K562 (cell line): ENCODE measurements around the gene EGFL7. TPM values are rescaled to one million over a fixed set of nuclear protein-coding genes. Genes with fewer than 3 reads are reported as not detected.

ENCODE experiments used
- ATAC-seq: fragments of 200-7000 bp; cut with Tn5 transposase; 3 replicates; pipeline ENCODE4 v1.9.1; 2020; ENCODE audit warnings: moderate library complexity
- BruUV-seq: library from RNA; stranded (reverse); fragments of 400-500 nt; replicated peaks from 2 replicates; lab custom pipeline; 2021; lab: Mats Ljungman, UMichigan
- CTCF ChIA-PET: fragments of 300-600 bp; formaldehyde crosslinking; extraction: SDS; loops from one replicate; lab custom pipeline; 2021; ENCODE audit warnings: low intra/inter-chr PET ratio; lab: Yijun Ruan, JAX
- POLR2A ChIA-PET: fragments of 300-600, 350-650 bp; sonication (Branson Sonifier 250); formaldehyde crosslinking; extraction: SDS; loops from one replicate; lab custom pipeline; 2021; ENCODE audit warnings: antibody characterized with exemption, inconsistent platforms; lab: Yijun Ruan, JAX
- DNase-seq, 4 experiments: peaks; one replicate each; pipeline versions ENCODE4 v3.0.0 to v3.0.0-alpha.2; 2011 to 2018; ENCODE audit warnings: low spot score in 3 of 4, mixed read lengths in 3 of 4; ENCODE audit errors: extremely low read depth in 1 of 4
- FAIRE-seq: peaks from 2 replicates; lab custom pipeline; 2011; peaks lifted over from hg19 to GRCh38; lab: Jason Lieb, UNC
- H2AFZ ChIP-seq: 2 replicates; pipeline ENCODE4 v1.6.0; 2011; ENCODE audit warnings: low read depth, low read length, control low read depth, inconsistent platforms
- H3K27ac ChIP-seq: fragments of 200-600 bp; 3 replicates; pipeline ENCODE4 v1.8.0; 2011; ENCODE audit warnings: low read depth, mild to moderate bottlenecking, control low read depth, inconsistent platforms, low read length, moderate library complexity, mixed read lengths; ENCODE audit errors: extremely low read depth
- H3K27me3 ChIP-seq, 2 experiments: fragments of 300-600 bp in 1 of 2; 2 replicates in 1 of 2; 3 replicates in 1 of 2; pipeline versions ENCODE4 v1.6.0 to v1.8.0; 2011; ENCODE audit warnings: inconsistent platforms in 2 of 2, low read length in 2 of 2, mild to moderate bottlenecking in 1 of 2, mixed read lengths in 1 of 2, moderate library complexity in 1 of 2; ENCODE audit not compliant: control insufficient read depth in 2 of 2, insufficient read depth in 2 of 2
- H3K36me3 ChIP-seq: fragments of 300-600 bp; 3 replicates; pipeline ENCODE4 v1.8.0; 2011; ENCODE audit warnings: mild to moderate bottlenecking, low read length, inconsistent platforms; ENCODE audit not compliant: control insufficient read depth, insufficient read depth
- H3K4me1 ChIP-seq, 2 experiments: fragments of 200-600 bp in 1 of 2; replicated peaks in 1 of 2; 2 replicates in 1 of 2; 3 replicates in 1 of 2; pipeline versions ENCODE4 v1.5.1 to v1.8.0; 2011; ENCODE audit warnings: inconsistent platforms in 2 of 2, low read length in 2 of 2, mild to moderate bottlenecking in 1 of 2, mixed read lengths in 1 of 2, moderate library complexity in 1 of 2; ENCODE audit not compliant: control insufficient read depth in 2 of 2, insufficient read depth in 2 of 2
- H3K4me2 ChIP-seq: 2 replicates; pipeline ENCODE4 v1.6.1; 2011; ENCODE audit warnings: low read length, control low read depth, inconsistent platforms, mixed read lengths; ENCODE audit not compliant: insufficient read depth
- H3K4me3 ChIP-seq: fragments of 200-600 bp; sonication (generic), shearing (Covaris generic); 2 replicates; pipeline ENCODE4 v1.5.1; 2016; ENCODE audit warnings: control low read depth, inconsistent platforms
- H3K79me2 ChIP-seq: fragments of 200-600 bp; 3 replicates; pipeline ENCODE4 v1.8.0; 2011; ENCODE audit warnings: low read length, inconsistent platforms; ENCODE audit not compliant: control insufficient read depth, insufficient read depth
- H3K9ac ChIP-seq, 2 experiments: 2 replicates each; pipeline versions ENCODE4 v1.6.0 to v1.6.1; 2011; ENCODE audit warnings: low read depth in 2 of 2, low read length in 2 of 2, control low read depth in 1 of 2, inconsistent platforms in 1 of 2, mild to moderate bottlenecking in 1 of 2, mixed read lengths in 1 of 2; ENCODE audit not compliant: insufficient read depth in 1 of 2
- H3K9me1 ChIP-seq: one replicate; pipeline ENCODE4 v1.6.0; 2011; ENCODE audit warnings: inconsistent platforms, mild to moderate bottlenecking, low read length, moderate library complexity; ENCODE audit not compliant: control insufficient read depth, insufficient read depth
- H3K9me3 ChIP-seq: replicated peaks from 2 replicates; pipeline ENCODE4 v1.5.1; 2011; ENCODE audit warnings: low read depth, low read length, inconsistent platforms; ENCODE audit not compliant: control insufficient read depth, insufficient read depth
- H4K20me1 ChIP-seq: replicated peaks from 2 replicates; pipeline ENCODE4 v1.6.1; 2011; ENCODE audit warnings: low read length, inconsistent platforms, mixed read lengths; ENCODE audit not compliant: control insufficient read depth, insufficient read depth
- CBFB ChIP-seq: sonication (generic); formaldehyde crosslinking; IDR thresholded peaks from 2 replicates; pipeline ENCODE4 v1.4.0; 2020; ENCODE audit warnings: mild to moderate bottlenecking, missing genetic modification reagents
- WGBS: fragments of 100-300 bp; shearing (Covaris generic); methylation state at CpG from one replicate; pipeline ENCODE4 v1.1.6; 2016; ENCODE audit warnings: low coverage, mixed read lengths; ENCODE audit not compliant: insufficient coverage; ENCODE audit errors: missing lambda C conversion rate; 5-methylcytosine and 5-hydroxymethylcytosine counted together
- in situ Hi-C: fragments of 300-500 bp; cut with MboI; formaldehyde crosslinking; loops from 4 replicates; pipeline ENCODE4 v1.15.0; 2018; ENCODE audit warnings: inconsistent platforms, mixed read lengths
- intact Hi-C: fragments of 100-400 bp; cut with micrococcal nuclease; formaldehyde crosslinking; loops from 2 replicates; pipeline ENCODE4 v1.14.2; 2022
- polyA plus RNA-seq, 8 experiments: library from polyadenylated mRNA; depleted of rRNA in 4 of 8; stranded (reverse) in 5 of 8; unstranded in 3 of 8; fragments of >200 nt; fragmentation: Nextera tagmentation in 2 of 8; fragmentation: Illumina TruSeq in 1 of 8; extraction: Ambion mirVana in 2 of 8; extraction: Trizol in 1 of 8; gene quantifications; 2 replicates each; pipeline versions ENCODE4 v1.2.1 to v1.2.3, GENCODE V29; 2011 to 2014; ENCODE audit warnings: inconsistent platforms in 1 of 8, missing spikeins in 1 of 8
- total RNA-seq, 7 experiments: library from RNA; depleted of rRNA in 6 of 7; stranded (reverse); fragments of >200 nt in 6 of 7; fragmentation: Illumina TruSeq in 2 of 7; extraction: Trizol in 2 of 7; gene quantifications; 2 replicates each; pipeline versions ENCODE4 v1.2.1 to v1.2.3, GENCODE V29; 2011 to 2021; ENCODE audit warnings: low replicate concordance in 1 of 7
- TF ChIP-seq, protein P1 (sequence below): IDR thresholded peaks from 2 replicates; pipeline ENCODE4 v1.6.1; 2016; ENCODE audit warnings: missing genetic modification characterization, missing compliant biosample characterization

The EGFL7 gene
- total and polyA plus RNA-seq, 9 of the 15 experiments (the other 6 are each of a cell fraction or from before 2014, with no cell fraction given), result 1.5 to 286 (median 55.5) TPM

DNA sequence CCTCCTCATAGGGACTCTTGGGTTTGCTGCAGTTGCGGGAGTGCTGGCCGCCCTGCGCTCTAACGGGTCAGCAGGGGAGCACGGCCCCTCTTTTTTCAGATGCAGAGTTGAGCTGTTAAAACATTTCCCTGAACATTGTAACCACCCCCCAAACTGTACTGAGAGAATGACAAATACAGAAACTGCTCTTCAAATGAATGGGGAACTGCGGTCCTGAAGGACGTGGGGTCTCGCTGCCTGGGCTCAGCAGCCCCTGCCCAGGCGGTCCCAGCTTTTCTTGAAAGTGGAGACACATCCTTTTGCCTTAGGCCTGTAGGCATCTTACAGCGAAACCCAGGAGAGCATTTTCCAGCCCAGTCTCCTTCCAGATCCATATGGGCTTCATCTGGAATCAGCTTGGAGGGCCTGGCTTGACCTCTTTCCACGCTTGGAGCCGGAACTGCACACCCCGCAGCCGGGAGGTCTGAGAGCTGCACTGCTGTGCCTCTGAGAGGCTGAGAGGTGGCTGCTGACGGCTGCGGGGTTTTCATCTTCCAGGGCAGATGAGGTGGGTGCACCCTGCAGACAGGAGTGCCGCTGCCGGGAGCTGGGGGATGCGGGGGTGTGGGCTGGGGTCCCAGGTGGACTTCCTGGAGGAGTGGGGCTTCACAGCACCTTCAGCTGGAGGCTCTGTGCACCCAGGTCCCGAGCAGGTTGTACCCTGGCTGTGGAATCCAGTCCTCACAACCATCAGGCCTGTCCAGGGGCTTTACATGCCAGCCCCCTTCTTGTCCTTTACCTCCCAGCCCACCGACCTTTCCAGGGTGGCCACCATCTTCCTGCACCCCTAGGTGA lies 25.8 kb downstream of the EGFL7 start:
- FAIRE-seq (no peak), ATAC-seq (no peak), DNase-seq (no peak)
- peaks cover 8 to 86% of the 10 kb centered on the region in 2 experiments; a peak in 4 of 5 replicates for H3K4me1 ChIP-seq
- no peaks in the 10 kb centered on the region for H3K9me3 ChIP-seq
- intact Hi-C loops, result no loop called here
- no peaks in the 10 kb centered on the region for H3K27me3 ChIP-seq
- in situ Hi-C loops, result no loop called here
- no TSS peak for BruUV-seq
- no peak overlapping the region for H2AFZ ChIP-seq
- POLR2A ChIA-PET, result interaction anchor here (1.7 to 2.1 kb wide), 2 partner anchors 12 to 16 kb away, joined by 7 to 10 read pairs; no protein-coding TSS in a partner anchor
- WGBS, result 70% methylated on average over 21 of the region's 21 CpGs
- H3K9ac ChIP-seq, result peak overlapping the region in 1 of 2 experiments; percentile 89; a peak in 2 of 4 replicates
- peaks cover 37% of the 10 kb centered on the region for H3K79me2 ChIP-seq
- peaks cover 3% of the 10 kb centered on the region for H3K9me1 ChIP-seq
- H4K20me1 ChIP-seq, result no peaks in the 10 kb centered on the region; the same call in 1 of the 2 replicates
- no peak overlapping the region for H3K4me3 ChIP-seq
- H3K36me3 ChIP-seq, result peaks cover 19% of the 10 kb centered on the region; the same call in 1 of the 3 replicates
- TF ChIP-seq CBFB, result 0 out of 2 replicates have a peak, but pooled peaks have one; percentile 1
- TF ChIP-seq, protein P1, sequence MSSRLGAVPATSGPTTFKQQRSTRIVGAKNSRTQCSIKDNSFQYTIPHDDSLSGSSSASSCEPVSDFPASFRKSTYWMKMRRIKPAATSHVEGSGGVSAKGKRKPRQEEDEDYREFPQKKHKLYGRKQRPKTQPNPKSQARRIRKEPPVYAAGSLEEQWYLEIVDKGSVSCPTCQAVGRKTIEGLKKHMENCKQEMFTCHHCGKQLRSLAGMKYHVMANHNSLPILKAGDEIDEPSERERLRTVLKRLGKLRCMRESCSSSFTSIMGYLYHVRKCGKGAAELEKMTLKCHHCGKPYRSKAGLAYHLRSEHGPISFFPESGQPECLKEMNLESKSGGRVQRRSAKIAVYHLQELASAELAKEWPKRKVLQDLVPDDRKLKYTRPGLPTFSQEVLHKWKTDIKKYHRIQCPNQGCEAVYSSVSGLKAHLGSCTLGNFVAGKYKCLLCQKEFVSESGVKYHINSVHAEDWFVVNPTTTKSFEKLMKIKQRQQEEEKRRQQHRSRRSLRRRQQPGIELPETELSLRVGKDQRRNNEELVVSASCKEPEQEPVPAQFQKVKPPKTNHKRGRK (tag), result no peak
- CTCF ChIA-PET, result interaction anchor here (0.6 kb wide), 1 partner anchor 198 kb away, joined by 3 read pairs; the partner anchor contains the start of gene TRAF2
- no peak overlapping the region for H3K4me2 ChIP-seq
- H3K27ac ChIP-seq, result no peak overlapping the region
